Transverse colon (tissue), 4 donors: ENCODE results near the gene PTPRZ1.

Experiments used
- CTCF ChIP-seq, 5 experiments: fragments of 200-600 bp in 3 of 5; fragments of 450-650 bp in 2 of 5; sonication (generic) in 3 of 5; IDR thresholded peaks; 1 replicate in 2 of 5; 2 replicates in 3 of 5; pipeline ENCODE4 v1.5.1; 2016 to 2017; ENCODE audit warnings: antibody characterized with exemption in 5 of 5, inconsistent platforms in 3 of 5, mild to moderate bottlenecking in 2 of 5, moderate library complexity in 1 of 5
- EP300 ChIP-seq: sonication (generic); formaldehyde crosslinking; IDR thresholded peaks from one replicate; pipeline ENCODE4 v1.6.1; 2017; ENCODE audit warnings: antibody characterized with exemption, low read depth
- POLR2A ChIP-seq: fragments of 450-650 bp; IDR thresholded peaks from one replicate; pipeline ENCODE4 v1.6.1; 2016; ENCODE audit warnings: antibody characterized with exemption, mild to moderate bottlenecking, moderate library complexity
- POLR2AphosphoS5 ChIP-seq, 3 donors: sonication (generic); formaldehyde crosslinking; IDR thresholded peaks; one replicate each; pipeline ENCODE4 v1.6.1; 2016; ENCODE audit warnings: antibody characterized with exemption in 3 of 3

DNA sequence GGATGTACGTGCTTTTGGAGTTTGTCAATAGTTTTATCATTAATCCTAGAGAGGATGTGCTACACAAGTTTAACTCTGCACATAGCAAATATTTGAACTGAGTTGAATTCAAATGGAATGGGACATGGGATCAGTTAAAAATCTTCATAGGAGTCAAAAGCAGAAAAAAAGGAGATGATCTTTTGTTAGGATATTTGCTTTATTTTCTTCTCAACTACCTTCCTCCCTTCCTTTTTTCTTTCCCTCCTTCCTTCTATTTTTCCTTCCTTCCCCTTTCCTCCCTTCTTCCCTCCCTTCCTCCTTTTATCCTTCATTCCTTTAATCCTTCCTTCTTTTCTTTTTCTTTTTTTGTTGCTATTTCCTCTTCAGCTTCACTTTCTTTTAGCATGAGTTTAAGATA, 6.6 kb downstream of the PTPRZ1 start:
- TF ChIP-seq POLR2A = no peak
- no peak for TF ChIP-seq CTCF (IDR thresholded peaks at IDR 0.05)
- TF ChIP-seq POLR2AphosphoS5 (IDR thresholded peaks at IDR 0.05) = no peak
- no peak for TF ChIP-seq EP300
